HepG2 (cell line): Measurements from ENCODE around the gene CYP4F12. TPM values are rescaled to one million over a fixed set of nuclear protein-coding genes. Genes with fewer than 3 reads are reported as not detected.

Source experiments
- DNMT3B ChIP-seq: conservative IDR thresholded peaks from 2 replicates; pipeline ENCODE4 v1.6.1; 2016; ENCODE audit warnings: missing biosample characterization, control low read depth
- HNRNPK ChIP-seq: fragments of 200-400 bp; formaldehyde crosslinking; IDR thresholded peaks from 2 replicates; pipeline ENCODE4 v1.6.1; 2018; ENCODE audit warnings: low read length, low read depth, moderate library complexity, mild to moderate bottlenecking; ENCODE audit not compliant: poor library complexity, severe bottlenecking
- HOXA9 ChIP-seq: sonication (generic); formaldehyde crosslinking; IDR thresholded peaks from 2 replicates; pipeline ENCODE4 v1.8.1; 2022; ENCODE audit warnings: missing genetic modification reagents, mild to moderate bottlenecking, moderate library complexity, borderline replicate concordance
- NCOR1 ChIP-seq: fragments of 200-600 bp; sonication (generic); IDR thresholded peaks from 2 replicates; pipeline ENCODE4 v1.7.0; 2017; ENCODE audit warnings: antibody characterized with exemption, low read length, borderline replicate concordance
- NR2F6 ChIP-seq, 2 experiments: IDR thresholded peaks; 2 replicates each; pipeline ENCODE4 v1.6.1; 2016; ENCODE audit warnings: antibody characterized with exemption in 1 of 2, mild to moderate bottlenecking in 1 of 2
- SAP130 ChIP-seq: IDR thresholded peaks from 2 replicates; pipeline ENCODE4 v1.6.1; 2016; ENCODE audit warnings: low read depth
- SNAI1 ChIP-seq: sonication (generic); formaldehyde crosslinking; IDR thresholded peaks from 2 replicates; pipeline ENCODE4 v1.5.0; 2020; ENCODE audit warnings: mild to moderate bottlenecking, missing genetic modification reagents, borderline replicate concordance
- SNRNP70 ChIP-seq: fragments of 200-400 bp; formaldehyde crosslinking; IDR thresholded peaks from 2 replicates; pipeline ENCODE4 v1.6.1; 2017; ENCODE audit warnings: mild to moderate bottlenecking, low read depth, low read length, moderate library complexity
- ZBTB7B ChIP-seq: sonication (generic); formaldehyde crosslinking; IDR thresholded peaks from 2 replicates; pipeline ENCODE4 v1.4.0; 2020; ENCODE audit warnings: missing genetic modification reagents
- ZMYM2 ChIP-seq: sonication (generic); formaldehyde crosslinking; IDR thresholded peaks from 2 replicates; pipeline ENCODE4 v1.8.0; 2022; ENCODE audit warnings: mild to moderate bottlenecking, missing genetic modification reagents
- ZNF17 ChIP-seq: sonication (generic); formaldehyde crosslinking; IDR thresholded peaks from 2 replicates; pipeline ENCODE4 v1.5.0; 2020; ENCODE audit warnings: mild to moderate bottlenecking, missing genetic modification reagents
- ZNF225 ChIP-seq: sonication (generic); formaldehyde crosslinking; IDR thresholded peaks from 2 replicates; pipeline ENCODE4 v1.4.0; 2020; ENCODE audit warnings: mild to moderate bottlenecking, missing genetic modification reagents
- ZNF292 ChIP-seq: sonication (generic); formaldehyde crosslinking; IDR thresholded peaks from 2 replicates; pipeline ENCODE4 v1.8.1; 2022; ENCODE audit warnings: mild to moderate bottlenecking, low read depth, missing genetic modification reagents, borderline replicate concordance
- ZNF446 ChIP-seq: sonication (generic); formaldehyde crosslinking; IDR thresholded peaks from 2 replicates; pipeline ENCODE4 v1.5.0; 2020; ENCODE audit warnings: mild to moderate bottlenecking, missing genetic modification reagents
- ZNF501 ChIP-seq: sonication (generic); formaldehyde crosslinking; IDR thresholded peaks from 2 replicates; pipeline ENCODE4 v1.5.1; 2020; ENCODE audit warnings: mild to moderate bottlenecking, moderate library complexity, missing genetic modification reagents
- ZNF543 ChIP-seq: sonication (generic); formaldehyde crosslinking; IDR thresholded peaks from 2 replicates; pipeline ENCODE4 v1.4.0; 2020; ENCODE audit warnings: mild to moderate bottlenecking, missing genetic modification reagents
- ZNF577 ChIP-seq: sonication (generic); formaldehyde crosslinking; IDR thresholded peaks from 2 replicates; pipeline ENCODE4 v1.4.0; 2020; ENCODE audit warnings: mild to moderate bottlenecking, low read depth, missing genetic modification reagents, borderline replicate concordance
- polyA plus RNA-seq, 8 experiments: library from polyadenylated mRNA; depleted of rRNA in 3 of 8; stranded (reverse) in 7 of 8; unstranded in 1 of 8; fragments of >200 nt; fragmentation: Illumina TruSeq in 4 of 8; extraction: Trizol in 4 of 8; gene quantifications; 2 replicates each; pipeline versions ENCODE4 v1.2.1 to v1.2.3, GENCODE V29; 2011 to 2016; ENCODE audit warnings: low read depth in 4 of 8, missing spikeins in 1 of 8, mixed read lengths in 1 of 8; ENCODE audit not compliant: insufficient read depth in 1 of 8
- total RNA-seq, 5 experiments: library from RNA; depleted of rRNA; stranded (reverse); fragments of >200 nt; fragmentation: Illumina TruSeq; extraction: Trizol; gene quantifications; 2 replicates each; pipeline ENCODE4 v1.2.3, GENCODE V29; 2016; ENCODE audit warnings: low read depth in 1 of 5
- TF ChIP-seq, protein P1 (sequence below): sonication (generic); formaldehyde crosslinking; IDR thresholded peaks from 2 replicates; pipeline ENCODE4 v1.5.0; 2020; ENCODE audit warnings: mild to moderate bottlenecking, missing genetic modification reagents
- TF ChIP-seq, protein P2 (sequence below): sonication (generic); formaldehyde crosslinking; IDR thresholded peaks from 2 replicates; pipeline ENCODE4 v1.8.1; 2023; ENCODE audit warnings: mild to moderate bottlenecking, moderate library complexity, missing genetic modification reagents
- TF ChIP-seq, protein P3 (sequence below): sonication (generic); formaldehyde crosslinking; IDR thresholded peaks from 2 replicates; pipeline ENCODE4 v1.4.0; 2020; ENCODE audit warnings: mild to moderate bottlenecking, low read depth, missing genetic modification reagents
- TF ChIP-seq, protein P4 (sequence below): sonication (generic); formaldehyde crosslinking; IDR thresholded peaks from 2 replicates; pipeline ENCODE4 v1.4.0; 2020; ENCODE audit warnings: missing genetic modification reagents
- TF ChIP-seq, protein P5 (sequence below): sonication (generic); formaldehyde crosslinking; IDR thresholded peaks from 2 replicates; pipeline ENCODE4 v1.8.1; 2023; ENCODE audit warnings: mild to moderate bottlenecking, missing genetic modification reagents
- TF ChIP-seq, protein P6 (sequence below): sonication (generic); formaldehyde crosslinking; IDR thresholded peaks from 2 replicates; pipeline ENCODE4 v1.5.0; 2020; ENCODE audit warnings: missing genetic modification reagents

CYP4F12 gene
- total and polyA plus RNA-seq, 2 of the 13 experiments (the other 11 are each of a cell fraction or from before 2014, with no cell fraction given): 29.9 to 30.8 TPM

DNA sequence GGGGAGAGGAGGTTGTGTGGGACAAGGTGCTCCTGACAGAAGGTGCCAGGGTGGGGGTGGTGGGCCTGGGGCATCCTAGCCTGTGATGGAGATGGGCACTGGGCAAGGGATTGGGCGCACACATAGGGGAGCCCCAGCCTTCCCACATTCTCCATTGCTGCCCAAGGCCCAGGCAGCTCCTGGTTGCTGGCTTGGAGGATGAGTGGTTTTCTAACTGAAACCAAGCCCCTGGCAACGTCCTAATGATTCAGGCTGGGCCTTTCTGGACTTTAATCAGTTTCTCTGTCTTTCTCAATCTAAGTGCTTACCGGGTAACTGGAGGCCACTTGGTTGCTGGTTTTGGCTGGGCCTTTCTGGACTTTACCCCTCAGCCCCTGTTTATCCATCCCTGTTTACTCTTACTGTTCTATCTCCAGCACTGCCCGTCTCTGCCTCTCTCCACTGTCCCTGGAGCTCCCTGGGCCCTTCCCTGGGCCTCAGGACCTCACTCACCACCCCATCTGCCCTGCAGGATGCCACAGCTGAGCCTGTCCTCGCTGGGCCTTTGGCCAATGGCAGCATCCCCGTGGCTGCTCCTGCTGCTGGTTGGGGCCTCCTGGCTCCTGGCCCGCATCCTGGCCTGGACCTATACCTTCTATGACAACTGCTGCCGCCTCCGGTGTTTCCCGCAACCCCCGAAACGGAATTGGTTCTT lies 31.8 kb upstream of the CYP4F12 start (continued):
- TF ChIP-seq, protein P1, sequence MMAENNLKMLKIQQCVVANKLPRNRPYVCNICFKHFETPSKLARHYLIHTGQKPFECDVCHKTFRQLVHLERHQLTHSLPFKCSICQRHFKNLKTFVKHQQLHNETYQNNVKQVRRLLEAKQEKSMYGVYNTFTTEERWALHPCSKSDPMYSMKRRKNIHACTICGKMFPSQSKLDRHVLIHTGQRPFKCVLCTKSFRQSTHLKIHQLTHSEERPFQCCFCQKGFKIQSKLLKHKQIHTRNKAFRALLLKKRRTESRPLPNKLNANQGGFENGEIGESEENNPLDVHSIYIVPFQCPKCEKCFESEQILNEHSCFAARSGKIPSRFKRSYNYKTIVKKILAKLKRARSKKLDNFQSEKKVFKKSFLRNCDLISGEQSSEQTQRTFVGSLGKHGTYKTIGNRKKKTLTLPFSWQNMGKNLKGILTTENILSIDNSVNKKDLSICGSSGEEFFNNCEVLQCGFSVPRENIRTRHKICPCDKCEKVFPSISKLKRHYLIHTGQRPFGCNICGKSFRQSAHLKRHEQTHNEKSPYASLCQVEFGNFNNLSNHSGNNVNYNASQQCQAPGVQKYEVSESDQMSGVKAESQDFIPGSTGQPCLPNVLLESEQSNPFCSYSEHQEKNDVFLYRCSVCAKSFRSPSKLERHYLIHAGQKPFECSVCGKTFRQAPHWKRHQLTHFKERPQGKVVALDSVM (CRISPR knock-in tag): peak; percentile 71; the same call in 1 of the 2 replicates
- TF ChIP-seq ZMYM2 (CRISPR knock-in tag): no peak
- TF ChIP-seq ZNF292: 0 out of 2 replicates have a peak, but pooled peaks have one; percentile 2
- no peak for TF ChIP-seq ZNF501 (CRISPR knock-in tag)
- TF ChIP-seq HNRNPK: no peak
- TF ChIP-seq, protein P2, sequence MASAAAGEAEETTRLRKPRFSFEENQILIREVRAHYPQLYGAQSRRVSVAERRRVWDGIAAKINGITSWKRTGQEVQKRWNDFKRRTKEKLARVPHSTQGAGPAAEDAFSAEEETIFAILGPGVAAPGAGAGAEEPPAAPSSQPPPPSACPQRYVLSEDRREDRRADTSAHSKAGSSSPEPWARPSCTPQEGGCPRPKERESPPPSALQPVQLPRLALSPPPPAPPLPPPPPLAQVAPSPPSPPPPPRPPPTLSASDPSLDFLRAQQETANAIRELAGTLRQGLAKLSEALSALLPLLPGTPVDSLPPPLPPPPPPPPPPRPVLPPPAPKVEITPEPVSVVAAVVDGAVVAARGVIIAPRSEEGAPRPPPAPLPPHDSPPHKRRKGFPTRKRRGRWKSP (CRISPR knock-in tag): no peak
- TF ChIP-seq ZBTB7B (CRISPR knock-in tag): peak; percentile 37; the same call in 1 of the 2 replicates
- TF ChIP-seq SAP130 (CRISPR knock-in tag): no peak; the same call in 1 of the 2 replicates
- no peak for TF ChIP-seq ZNF446 (CRISPR knock-in tag)
- TF ChIP-seq DNMT3B (CRISPR knock-in tag): no peak
- peak; percentile 35 for TF ChIP-seq NR2F6 (IDR thresholded peaks at IDR 0.05)
- TF ChIP-seq NR2F6 (CRISPR knock-in tag; IDR thresholded peaks at IDR 0.05): no peak; the same call in 1 of the 2 replicates
- TF ChIP-seq ZNF17 (CRISPR knock-in tag): no peak
- TF ChIP-seq, protein P3, sequence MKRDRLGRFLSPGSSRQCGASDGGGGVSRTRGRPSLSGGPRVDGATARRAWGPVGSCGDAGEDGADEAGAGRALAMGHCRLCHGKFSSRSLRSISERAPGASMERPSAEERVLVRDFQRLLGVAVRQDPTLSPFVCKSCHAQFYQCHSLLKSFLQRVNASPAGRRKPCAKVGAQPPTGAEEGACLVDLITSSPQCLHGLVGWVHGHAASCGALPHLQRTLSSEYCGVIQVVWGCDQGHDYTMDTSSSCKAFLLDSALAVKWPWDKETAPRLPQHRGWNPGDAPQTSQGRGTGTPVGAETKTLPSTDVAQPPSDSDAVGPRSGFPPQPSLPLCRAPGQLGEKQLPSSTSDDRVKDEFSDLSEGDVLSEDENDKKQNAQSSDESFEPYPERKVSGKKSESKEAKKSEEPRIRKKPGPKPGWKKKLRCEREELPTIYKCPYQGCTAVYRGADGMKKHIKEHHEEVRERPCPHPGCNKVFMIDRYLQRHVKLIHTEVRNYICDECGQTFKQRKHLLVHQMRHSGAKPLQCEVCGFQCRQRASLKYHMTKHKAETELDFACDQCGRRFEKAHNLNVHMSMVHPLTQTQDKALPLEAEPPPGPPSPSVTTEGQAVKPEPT: no peak
- TF ChIP-seq ZNF225 (CRISPR knock-in tag): no peak
- no peak for TF ChIP-seq SNAI1
- TF ChIP-seq, protein P4, sequence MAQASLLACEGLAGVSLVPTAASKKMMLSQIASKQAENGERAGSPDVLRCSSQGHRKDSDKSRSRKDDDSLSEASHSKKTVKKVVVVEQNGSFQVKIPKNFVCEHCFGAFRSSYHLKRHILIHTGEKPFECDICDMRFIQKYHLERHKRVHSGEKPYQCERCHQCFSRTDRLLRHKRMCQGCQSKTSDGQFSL (CRISPR knock-in tag): no peak
- TF ChIP-seq NCOR1: peak; percentile 90
- no peak for TF ChIP-seq SNRNP70
- no peak for TF ChIP-seq ZNF577 (CRISPR knock-in tag)
- TF ChIP-seq HOXA9 (CRISPR knock-in tag): no peak
- TF ChIP-seq, protein P5, sequence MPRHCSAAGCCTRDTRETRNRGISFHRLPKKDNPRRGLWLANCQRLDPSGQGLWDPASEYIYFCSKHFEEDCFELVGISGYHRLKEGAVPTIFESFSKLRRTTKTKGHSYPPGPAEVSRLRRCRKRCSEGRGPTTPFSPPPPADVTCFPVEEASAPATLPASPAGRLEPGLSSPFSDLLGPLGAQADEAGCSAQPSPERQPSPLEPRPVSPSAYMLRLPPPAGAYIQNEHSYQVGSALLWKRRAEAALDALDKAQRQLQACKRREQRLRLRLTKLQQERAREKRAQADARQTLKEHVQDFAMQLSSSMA (CRISPR knock-in tag): no peak
- TF ChIP-seq, protein P6, sequence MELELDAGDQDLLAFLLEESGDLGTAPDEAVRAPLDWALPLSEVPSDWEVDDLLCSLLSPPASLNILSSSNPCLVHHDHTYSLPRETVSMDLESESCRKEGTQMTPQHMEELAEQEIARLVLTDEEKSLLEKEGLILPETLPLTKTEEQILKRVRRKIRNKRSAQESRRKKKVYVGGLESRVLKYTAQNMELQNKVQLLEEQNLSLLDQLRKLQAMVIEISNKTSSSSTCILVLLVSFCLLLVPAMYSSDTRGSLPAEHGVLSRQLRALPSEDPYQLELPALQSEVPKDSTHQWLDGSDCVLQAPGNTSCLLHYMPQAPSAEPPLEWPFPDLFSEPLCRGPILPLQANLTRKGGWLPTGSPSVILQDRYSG (CRISPR knock-in tag): no peak
- TF ChIP-seq ZNF543 (CRISPR knock-in tag): no peak
